ENCODE data around the gene FHOD3. TPM values are rescaled to one million over a fixed set of nuclear protein-coding genes. Genes with fewer than 3 reads are reported as not detected.

Gene FHOD3
- total RNA-seq, 2 donors from 2014 or later: 2.8 to 3.1 TPM

- 95 to 100% methylated on average over 3 to 4 of the region's 4 CpGs for WGBS, 2 experiments (ENCODE audit: insufficient coverage in 1 of 2, insufficient read length in 1 of 2)
Measured at GRCh38 chr18:36792634-36793283, 495.2 kb downstream of the FHOD3 start.

GRCh38 chr18:36798738-36799473 lies 501.4 kb downstream of the FHOD3 start:
- H3K4me3 Mint-ChIP-seq: no peak overlapping the region
- no peak for TF ChIP-seq CTCF (conservative IDR thresholded peaks at IDR 0.05)
- peaks cover 3% of the 10 kb centered on the region for H3K9me3 Mint-ChIP-seq
- no peaks in the 10 kb centered on the region for H3K27me3 ChIP-seq (ENCODE audit: control insufficient read depth, insufficient read depth, low read length, poor library complexity, severe bottlenecking)
- H3K4me1 Mint-ChIP-seq: peaks cover 6% of the 10 kb centered on the region
- no peak overlapping the region for H3K4me3 ChIP-seq (ENCODE audit: low read length)
- peaks cover 10% of the 10 kb centered on the region for H3K9me3 ChIP-seq (ENCODE audit: control insufficient read depth, low read length)
- no peak overlapping the region for H3K9ac ChIP-seq (ENCODE audit: extremely low read depth, low read length, poor library complexity, severe bottlenecking)
- no peak for DNase-seq
- WGBS, 2 experiments (ENCODE audit: insufficient coverage in 1 of 2, insufficient read length in 1 of 2): 50 to 97% methylated on average over 1 to 3 of the region's 3 CpGs
- no peaks in the 10 kb centered on the region for H3K4me1 ChIP-seq (ENCODE audit: control insufficient read depth, insufficient read depth, low read length)
- H3K27ac ChIP-seq (ENCODE audit: low read depth, low read length): no peak overlapping the region
- peaks cover 70% of the 10 kb centered on the region for H3K36me3 ChIP-seq (ENCODE audit: control insufficient read depth, insufficient read depth, low read length)
- no peaks in the 10 kb centered on the region for H3K27me3 Mint-ChIP-seq (ENCODE audit: insufficient read depth)
- no peak overlapping the region for H3K27ac Mint-ChIP-seq
- H3K36me3 Mint-ChIP-seq (ENCODE audit: low read depth): peaks cover 80% of the 10 kb centered on the region

More at GRCh38 chr18:36792634-36793283, 495.2 kb downstream of the FHOD3 start:
- Histone ChIP-seq H3K9ac (ENCODE audit: extremely low read depth, low read length, poor library complexity, severe bottlenecking) (no peak overlapping the region), H3K36me3 (ENCODE audit: control insufficient read depth, insufficient read depth, low read length) (peaks cover 65% of the 10 kb centered on the region), H3K27ac (ENCODE audit: low read depth, low read length) (no peak overlapping the region), H3K4me3 (ENCODE audit: low read length) (no peak overlapping the region), H3K27me3 (ENCODE audit: control insufficient read depth, insufficient read depth, low read length, poor library complexity, severe bottlenecking) (no peaks in the 10 kb centered on the region), H3K9me3 (ENCODE audit: control insufficient read depth, low read length) (no peaks in the 10 kb centered on the region), H3K4me1 (ENCODE audit: control insufficient read depth, insufficient read depth, low read length) (no peaks in the 10 kb centered on the region)
- TF ChIP-seq CTCF (conservative IDR thresholded peaks at IDR 0.05): no peak
- Mint-ChIP-seq H3K4me3 (no peak overlapping the region), H3K27me3 (ENCODE audit: insufficient read depth) (no peaks in the 10 kb centered on the region), H3K9me3 (no peaks in the 10 kb centered on the region), H3K36me3 (ENCODE audit: low read depth) (peaks cover 73% of the 10 kb centered on the region), H3K4me1 (no peaks in the 10 kb centered on the region), H3K27ac (no peak overlapping the region)
- DNase-seq: no peak

- H3K9me3 Mint-ChIP-seq: peaks cover 3% of the 10 kb centered on the region
- H3K36me3 ChIP-seq (ENCODE audit: control insufficient read depth, insufficient read depth, low read length): peaks cover 71% of the 10 kb centered on the region
Measured at GRCh38 chr18:36805105-36805504, 507.6 kb downstream of the FHOD3 start.

More at GRCh38 chr18:36805105-36805504, 507.6 kb downstream of the FHOD3 start:
- Mint-ChIP-seq H3K4me3 (no peak overlapping the region), H3K4me1 (peaks cover under 1% of the 10 kb centered on the region), H3K36me3 (ENCODE audit: low read depth) (peaks cover 65% of the 10 kb centered on the region), H3K27ac (no peak overlapping the region), H3K27me3 (ENCODE audit: insufficient read depth) (no peaks in the 10 kb centered on the region)
- TF ChIP-seq CTCF (conservative IDR thresholded peaks at IDR 0.05): no peak
- Histone ChIP-seq H3K4me1 (ENCODE audit: control insufficient read depth, insufficient read depth, low read length) (no peaks in the 10 kb centered on the region), H3K27ac (ENCODE audit: low read depth, low read length) (no peak overlapping the region), H3K9ac (ENCODE audit: extremely low read depth, low read length, poor library complexity, severe bottlenecking) (no peak overlapping the region), H3K27me3 (ENCODE audit: control insufficient read depth, insufficient read depth, low read length, poor library complexity, severe bottlenecking) (no peaks in the 10 kb centered on the region), H3K9me3 (ENCODE audit: control insufficient read depth, low read length) (peaks cover 10% of the 10 kb centered on the region), H3K4me3 (ENCODE audit: low read length) (no peak overlapping the region)
- WGBS, 2 experiments (ENCODE audit: insufficient coverage in 1 of 2, insufficient read length in 1 of 2): 93 to 100% methylated on average over 2 of the region's 2 CpGs
- no peak for DNase-seq
